ENCODE results near the gene VAV2.

VAV2 gene

DNA sequence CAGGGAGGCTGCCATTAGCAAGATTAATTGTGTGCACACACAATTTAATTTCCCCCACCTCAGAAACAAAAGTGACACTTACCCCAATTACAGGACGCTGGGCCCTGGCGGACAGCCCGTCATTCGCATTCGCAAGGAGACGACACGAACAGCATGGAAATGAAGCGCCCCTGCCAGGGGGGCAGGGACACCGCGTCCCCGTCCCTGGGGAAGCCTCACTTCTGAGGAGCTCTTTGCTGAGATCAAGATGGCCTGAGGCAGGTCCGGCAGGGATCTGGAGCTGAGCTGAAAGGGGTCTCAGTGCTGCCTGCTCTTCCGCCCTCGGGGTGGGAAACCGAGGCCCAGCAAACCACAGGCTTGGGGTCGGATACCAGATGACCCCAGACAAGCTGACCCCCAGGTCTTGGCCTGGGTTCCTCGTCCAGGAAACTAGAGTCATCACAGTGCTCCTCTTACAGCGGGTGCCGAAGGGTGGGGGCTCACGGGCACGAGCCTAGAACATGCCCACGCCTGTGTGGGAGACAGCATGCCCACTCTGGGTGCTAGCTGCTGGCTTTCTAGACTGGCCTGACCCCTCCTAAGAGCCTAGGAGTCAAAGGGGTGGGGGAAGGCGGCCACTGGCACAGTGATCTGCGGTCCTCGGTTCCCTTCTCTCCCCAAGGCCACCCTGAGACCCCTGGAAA lies 103.2 kb downstream of the VAV2 start:
- no peak for DNase-seq

DNA sequence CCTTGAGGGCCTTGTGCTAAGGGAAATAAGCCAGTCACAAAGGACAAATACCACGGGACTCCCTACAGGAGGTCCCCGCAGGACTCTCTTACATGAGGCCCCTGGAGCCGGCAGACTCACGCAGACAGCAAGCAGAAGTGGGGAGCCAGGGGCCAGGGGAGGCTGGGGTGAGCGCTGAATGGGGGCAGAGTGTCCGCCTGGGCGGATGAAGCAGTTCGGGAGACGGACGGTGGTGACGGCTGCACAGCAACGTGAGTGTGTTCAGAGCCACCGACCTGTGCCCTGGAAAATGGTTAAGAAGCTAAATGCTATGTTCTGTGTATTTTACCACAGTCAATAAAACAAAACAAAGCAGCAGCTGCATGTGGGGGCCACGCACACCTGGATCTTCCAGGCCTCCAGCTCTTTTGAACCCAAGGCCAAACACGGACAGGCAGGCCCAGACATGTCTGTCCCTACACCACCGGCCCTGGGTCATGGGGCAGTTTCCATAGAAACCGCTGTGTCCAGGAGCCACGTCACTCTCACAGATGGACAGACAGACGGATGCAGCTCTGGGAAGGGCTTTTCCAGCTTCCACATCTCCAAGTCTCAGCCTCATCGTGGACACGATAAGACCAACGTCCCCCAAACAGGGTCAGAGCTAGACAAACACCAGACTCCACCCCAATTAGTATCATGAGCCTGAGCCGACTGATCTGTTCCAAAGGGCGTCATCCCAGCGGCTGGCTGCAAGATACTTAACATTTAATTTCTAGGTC lies 103.9 kb downstream of the VAV2 start:
- no peak for DNase-seq

DNA sequence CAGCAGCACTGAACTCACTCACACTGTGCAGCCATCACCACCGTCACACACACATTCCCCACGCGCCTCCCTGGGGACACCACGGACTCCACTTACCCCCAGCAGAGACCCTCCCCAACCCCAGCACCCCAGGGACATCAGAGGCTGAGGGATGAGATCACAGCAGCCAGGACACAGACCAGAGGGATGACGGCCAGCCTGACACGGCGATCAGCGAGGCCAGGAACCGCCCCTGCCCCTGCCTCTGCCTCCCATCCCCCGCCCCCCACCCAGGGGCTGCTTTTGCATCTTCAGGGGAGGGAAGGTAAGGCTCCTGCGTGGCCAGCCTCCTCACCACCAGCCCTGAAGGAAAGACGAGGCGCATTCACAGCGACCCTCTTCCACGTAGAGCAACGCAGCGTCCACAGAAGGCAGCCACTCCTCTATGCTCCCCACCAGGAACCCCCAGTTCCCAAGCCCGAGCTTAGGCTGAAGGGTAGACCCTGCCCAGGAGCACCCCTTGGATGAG lies 104.5 kb downstream of the VAV2 start:
- DNase-seq: no peak

DNA sequence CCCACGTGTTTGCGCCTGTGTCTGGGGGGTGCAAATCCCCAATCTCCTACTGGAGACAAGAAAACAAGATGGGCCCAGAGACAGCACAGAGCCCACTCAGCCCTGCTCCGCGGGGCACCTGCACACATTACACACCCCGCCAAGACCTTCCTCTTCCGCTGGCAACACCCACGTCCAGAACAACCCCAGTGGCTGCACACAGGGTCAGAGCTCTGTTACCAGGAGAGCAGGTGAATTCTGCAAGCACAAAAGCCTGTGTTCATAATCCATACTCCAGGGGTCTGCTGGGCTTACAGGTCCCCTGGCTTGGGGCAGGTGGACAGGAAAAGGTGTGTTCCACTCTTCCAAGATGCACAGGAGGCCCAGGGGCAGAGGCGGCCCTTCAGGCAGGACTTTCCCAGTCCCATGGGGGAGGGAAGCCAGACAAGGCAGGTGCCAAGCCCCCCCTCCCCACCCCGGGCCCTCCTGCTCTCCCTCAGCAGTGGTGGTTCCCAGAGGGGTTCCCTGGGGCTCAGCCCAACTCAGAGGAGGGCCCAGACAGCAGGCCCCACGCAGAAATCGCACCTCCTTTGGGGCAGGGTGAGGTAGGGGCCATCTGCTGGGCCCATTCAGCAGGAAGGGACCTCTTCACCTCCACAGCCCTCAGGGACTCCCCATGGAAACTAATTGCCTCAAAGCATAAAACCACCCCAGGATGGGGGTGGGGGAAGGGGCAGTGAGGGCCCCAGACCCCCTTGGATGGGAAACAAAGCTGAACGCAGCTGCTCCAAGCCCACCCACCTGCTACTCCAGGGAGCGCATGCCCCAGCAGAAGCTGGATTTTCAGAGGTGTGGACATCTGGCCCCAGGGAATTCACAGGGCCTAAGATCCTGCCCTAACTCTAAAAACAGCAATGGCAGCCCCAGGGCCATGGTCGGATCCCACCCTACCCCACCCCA lies 105.3 kb downstream of the VAV2 start:
- no peak for DNase-seq

DNA sequence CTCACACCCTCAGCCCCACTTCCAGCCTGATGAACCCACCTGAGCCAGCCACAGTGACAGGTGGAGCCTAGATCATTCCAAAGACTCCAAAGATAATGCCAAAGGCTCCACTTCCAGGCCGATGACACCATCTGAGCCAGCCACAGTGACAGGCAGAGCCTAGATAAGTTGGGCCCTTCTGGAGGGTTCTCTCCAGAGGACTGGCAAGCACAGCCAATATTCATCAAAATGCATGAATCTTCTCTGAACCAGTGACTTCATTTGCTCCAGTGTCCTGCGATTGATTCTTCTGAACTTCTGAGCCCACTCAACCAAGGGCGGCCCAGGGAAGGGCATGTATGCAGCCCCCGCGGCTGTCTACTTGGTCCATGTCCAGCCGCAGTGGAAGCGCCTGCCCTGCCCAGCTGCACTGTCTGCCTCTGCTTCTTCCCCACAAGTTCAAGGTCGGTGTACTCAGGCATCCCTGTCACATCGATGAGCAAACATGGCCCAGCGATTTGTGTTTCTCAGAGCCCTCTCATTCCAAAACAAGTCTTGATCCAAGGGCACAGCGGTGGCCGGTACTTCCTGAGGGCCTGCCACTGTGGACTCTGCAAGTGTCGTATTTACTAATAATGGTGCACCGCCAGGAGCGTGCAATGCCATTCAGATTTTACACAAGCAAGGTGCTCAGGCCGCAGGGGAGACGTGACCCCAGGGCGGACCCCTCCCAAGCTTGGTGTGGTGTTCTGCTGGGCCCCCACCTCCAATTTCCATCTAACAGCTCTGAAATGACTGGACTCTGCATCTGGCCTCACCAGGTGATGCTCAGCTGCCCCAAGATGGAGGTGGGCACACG lies 107.0 kb downstream of the VAV2 start:
- no peak for DNase-seq

DNA sequence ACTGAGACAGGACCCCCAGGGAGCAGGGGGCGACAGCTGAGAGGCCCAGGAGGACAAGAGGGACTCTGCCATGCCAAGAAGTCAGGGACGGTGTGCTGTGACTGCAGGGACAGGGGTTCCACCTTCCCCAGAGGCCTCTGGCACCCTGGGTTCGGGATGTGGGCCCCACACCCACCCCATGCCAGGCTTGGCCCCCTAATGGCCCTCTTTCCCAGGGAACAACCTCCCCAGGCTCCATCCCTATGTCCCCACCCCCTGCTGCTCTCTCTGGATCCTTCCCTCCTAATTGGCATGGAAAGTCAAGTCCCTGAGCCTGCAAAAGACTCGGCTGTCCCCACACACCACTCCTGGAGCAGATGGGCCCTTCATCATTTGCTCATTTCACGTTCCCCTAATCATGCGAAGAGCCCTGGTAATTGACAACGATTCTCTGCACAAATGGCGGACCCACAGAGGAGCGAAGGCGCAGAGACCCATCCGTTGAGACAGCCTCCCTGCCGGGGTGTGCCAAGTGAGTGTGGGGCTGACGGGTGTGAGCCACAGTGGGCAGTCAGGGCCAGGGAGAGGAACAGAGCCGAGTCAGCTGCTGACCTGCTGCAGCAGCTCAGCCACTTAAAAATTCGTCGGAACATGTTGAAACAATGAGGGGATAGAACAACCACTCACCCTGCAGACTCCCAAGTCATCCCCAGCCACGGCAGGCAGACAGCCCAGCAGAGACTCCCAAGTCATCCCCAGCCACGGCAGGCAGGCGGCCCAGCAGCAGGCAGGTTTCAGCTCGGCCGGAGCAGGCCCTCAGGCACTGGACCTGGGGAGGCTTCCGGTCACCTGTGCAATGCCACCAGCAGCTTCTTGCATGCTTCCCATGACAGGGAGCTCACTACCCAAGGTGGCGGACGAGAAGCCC lies 109.0 kb downstream of the VAV2 start:
- DNase-seq: no peak

DNA sequence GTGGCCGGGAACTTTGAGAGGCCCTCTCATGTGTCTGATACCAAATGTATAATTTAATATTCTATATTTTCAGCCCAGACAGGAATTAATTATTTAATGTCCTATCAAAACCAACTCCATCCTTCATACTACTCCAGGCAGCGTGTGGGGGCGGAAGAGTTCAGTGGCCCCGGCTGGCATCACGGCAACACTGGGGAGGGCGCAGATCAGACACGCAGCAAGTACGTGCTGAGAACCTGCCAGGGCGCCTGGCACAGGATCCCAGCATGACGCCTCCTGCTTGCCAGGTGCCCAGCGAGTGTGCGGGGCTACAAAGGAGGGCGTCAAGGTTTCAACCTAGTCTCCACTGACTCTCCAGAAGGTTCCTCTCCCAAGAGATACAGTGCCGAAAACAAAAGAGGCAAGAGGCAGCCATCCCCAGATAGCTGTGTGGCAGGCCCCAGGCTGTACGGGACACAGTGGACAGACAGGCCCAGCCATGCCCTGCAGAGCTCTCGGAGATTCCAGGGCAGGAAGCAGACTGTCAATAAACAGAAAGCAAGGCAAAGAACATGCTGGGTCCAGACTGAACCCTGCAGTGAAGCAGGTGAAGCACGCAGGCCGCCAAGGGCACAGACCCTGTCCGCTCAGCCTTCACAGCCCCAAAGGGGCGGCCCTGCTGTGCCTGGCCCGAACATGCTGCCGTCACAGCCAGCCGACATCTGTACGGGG lies 110.3 kb downstream of the VAV2 start:
- no peak for DNase-seq

DNA sequence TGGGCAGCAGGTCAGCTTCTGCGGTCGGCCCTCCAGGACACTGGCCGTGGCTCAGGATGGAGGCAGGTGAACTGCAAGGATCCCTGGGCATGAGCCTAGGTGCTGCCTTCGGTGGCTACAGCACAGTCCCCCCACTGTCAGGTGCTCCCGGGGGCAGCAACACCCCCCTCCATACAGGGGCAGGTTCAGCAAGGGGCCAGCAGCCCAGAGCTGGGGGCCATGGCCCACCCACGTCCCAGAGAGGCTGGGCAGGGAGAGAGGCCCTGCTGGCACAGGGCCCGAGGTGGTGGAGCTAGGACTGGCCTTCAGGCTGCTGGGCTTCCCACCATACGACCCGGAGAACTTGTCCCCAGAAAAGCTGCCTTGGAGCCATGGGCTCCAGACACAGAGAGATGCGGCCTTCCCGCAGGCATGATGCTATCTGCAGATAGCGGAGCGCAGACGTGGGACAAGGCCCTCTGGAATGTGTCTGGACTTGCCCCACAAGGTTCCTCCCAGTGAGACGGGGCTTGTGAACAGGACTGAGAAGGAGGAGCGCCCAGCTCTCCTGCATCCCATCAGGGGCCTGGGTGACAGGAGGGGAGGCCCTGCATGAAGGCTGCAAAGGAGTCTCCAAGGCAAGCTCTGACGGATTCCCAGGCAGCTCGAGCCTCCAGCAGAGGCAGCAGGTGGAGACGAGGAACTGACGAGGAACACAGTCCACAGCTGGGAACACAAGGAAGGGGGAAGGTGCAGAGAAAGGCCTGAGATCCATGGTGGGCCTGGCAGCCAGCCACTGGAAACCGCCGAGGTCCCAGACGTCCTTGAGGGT lies 111.1 kb downstream of the VAV2 start:
- DNase-seq: no peak

DNA sequence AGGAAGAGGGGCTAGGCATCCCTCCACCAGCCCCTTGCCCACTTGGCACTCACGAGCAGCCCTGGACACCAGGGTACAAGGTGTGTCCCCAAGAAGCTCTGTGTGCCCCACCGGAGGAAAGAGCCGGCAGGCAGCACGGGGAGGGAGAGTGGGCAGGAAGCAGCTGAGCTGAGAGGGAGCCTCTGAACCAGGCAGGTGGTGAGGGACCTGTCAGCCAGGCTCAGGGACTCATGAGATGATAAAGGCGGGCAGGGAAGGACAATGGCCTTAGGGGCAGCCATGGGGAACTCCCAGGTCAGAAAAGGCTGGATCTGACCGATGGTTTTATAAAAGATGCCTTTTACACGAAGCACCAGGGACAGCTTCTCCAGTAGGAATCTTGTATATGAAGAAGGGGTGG lies 112.0 kb downstream of the VAV2 start:
- no peak for DNase-seq

DNA sequence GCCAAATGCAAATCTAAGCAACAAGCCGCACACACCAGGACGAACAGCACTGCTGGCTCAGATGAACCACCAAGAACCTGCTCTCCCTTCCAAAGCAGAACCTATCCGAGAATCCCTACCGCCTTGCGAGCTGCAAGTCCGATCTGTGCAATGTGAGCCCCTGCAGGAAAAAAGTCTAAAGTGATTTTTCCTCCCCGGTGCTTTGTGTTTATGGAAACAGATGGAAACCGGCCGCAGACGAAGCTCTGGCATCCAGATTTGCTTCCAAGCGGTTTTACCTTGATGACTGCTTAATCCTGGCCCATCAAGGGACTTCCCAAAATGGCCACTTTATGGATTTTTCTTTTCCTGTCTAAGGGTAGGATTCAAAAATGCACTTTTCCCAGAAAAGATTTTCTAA lies 112.5 kb downstream of the VAV2 start:
- DNase-seq: no peak

DNA sequence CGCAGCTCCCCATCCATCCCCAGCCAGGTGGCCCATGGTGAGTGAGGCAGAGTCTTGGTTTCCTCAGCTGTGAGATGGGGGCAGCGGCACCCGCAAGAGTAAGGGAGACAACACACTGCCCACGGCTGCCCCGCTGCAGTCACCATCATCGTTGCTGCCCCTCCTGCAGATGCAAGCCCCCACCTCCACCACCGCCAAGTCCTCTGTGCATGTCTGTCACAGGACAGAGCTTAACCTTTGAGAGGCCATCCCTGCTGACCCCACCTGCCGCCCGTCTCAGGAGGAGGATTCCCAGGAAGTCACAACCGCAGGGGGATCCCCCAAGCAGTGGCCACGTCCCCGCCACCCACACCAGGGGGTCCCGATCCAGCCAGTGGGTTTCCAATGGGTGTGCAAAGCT lies 113.7 kb downstream of the VAV2 start:
- no peak for DNase-seq

DNA sequence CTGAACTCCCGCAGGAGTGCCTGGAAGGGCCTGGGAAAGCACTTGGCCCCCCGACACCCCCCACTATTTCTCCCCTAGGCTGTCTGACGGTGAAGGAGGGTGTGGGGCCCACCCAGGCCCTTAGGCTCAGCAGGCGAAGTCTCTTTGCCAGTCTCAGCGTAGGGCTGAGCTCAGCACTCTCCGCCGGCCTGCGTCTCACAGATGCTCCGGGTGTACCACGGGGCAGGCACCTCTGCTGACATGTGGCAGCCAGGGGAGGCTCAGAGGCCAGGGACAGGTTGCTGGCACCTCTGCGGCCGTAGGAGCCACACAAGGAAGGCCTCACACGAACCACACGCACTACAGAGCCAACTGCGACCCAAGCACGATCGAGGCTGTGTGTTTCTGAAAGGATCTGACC lies 114.2 kb downstream of the VAV2 start:
- no peak for DNase-seq

DNA sequence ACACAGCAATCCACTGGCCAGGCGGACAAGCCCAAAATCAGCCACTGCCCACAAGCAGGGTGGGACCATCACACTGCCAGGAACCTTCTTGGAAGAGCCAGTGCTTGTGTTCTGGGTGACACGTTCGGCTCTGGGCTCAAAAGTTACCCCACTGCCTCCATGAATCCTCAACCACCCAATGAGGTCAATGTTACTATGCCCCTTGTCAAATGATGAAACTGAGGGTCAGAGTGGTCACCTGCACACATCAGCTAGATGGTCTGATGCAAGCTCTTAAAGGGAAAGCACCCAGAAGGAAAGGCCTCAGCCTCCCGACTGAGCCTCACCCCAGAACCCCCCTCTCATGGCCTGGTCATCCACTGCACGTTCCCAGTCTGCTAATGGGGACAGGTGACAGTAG lies 114.8 kb downstream of the VAV2 start:
- DNase-seq: no peak

DNA sequence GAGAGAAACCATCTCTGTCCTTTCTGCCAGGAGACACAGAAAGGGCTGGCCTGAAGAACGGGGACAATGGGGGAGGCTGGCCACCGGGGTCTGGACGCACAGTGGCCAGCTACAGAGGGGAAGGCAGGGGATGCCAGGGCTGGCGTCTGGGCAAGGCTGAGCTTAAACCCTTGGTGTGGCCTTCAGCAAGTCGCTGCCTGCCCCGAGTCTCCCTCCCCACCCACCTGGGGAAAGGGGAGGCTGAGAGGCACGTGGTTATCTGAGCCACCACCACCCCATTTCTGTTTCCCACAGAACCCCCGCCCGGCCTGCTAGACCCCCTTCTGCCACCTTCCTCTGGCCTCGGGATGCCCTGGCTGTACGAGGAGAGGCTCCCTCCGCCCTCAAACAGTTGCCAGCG lies 115.3 kb downstream of the VAV2 start:
- DNase-seq: no peak

DNA sequence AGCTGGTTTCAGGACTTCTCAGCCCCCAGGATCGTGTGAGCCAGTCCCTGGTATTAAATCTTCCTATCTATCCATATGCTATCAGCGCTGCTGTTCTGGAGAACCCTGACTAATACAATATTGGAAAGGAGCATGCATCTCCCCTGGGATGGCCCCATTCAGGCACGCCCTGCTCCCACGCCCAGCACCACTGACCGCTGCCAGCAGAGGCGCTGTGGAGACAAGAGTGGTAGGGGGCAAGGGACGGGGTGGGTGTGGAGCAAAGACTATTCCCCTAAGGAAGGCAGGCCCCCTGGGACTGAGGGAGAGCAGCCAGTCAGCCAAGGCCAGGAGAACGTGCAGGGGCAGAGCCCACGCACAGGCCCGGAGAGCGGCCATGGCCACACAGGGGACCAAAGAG lies 116.0 kb downstream of the VAV2 start:
- DNase-seq: no peak

DNA sequence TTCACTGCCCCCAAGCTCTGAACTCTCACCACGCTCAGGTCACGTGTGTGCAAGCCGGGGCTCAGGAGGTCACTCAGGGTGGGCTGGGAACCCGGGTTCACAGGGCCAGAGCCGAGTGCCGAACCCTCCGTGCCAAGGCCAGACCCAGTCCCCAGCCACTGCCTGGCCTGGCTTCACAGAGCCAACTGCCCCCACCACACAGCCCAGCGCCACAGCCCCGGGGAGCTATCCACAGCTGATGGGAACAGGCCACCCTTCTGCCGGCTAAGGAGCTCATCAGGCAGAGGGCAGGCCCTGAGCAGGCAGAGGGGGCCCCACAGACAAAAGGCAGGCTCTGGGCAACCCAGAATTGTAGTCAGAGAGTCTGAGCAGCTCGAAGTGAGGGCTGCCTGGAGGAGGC lies 117.0 kb downstream of the VAV2 start:
- no peak for DNase-seq

DNA sequence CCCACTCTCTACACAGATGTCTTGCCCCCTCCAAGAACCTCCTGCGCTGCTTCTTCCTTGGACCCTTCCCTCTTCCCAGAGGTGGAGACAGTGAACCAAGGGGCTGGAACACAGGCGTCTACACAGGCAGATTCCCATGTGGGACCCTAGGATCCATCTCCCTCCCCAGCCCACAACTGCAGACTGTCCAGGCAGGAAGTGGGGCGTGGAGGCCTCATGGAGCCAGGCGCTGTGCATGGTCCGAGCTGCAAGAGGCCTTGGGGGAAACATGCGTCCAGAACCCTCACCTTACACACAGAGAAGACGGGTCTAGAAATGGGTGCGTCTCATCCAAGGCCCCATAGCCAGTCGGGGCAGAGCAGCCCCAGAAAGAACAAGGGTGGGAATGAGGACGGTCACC lies 117.5 kb downstream of the VAV2 start:
- DNase-seq: no peak

DNA sequence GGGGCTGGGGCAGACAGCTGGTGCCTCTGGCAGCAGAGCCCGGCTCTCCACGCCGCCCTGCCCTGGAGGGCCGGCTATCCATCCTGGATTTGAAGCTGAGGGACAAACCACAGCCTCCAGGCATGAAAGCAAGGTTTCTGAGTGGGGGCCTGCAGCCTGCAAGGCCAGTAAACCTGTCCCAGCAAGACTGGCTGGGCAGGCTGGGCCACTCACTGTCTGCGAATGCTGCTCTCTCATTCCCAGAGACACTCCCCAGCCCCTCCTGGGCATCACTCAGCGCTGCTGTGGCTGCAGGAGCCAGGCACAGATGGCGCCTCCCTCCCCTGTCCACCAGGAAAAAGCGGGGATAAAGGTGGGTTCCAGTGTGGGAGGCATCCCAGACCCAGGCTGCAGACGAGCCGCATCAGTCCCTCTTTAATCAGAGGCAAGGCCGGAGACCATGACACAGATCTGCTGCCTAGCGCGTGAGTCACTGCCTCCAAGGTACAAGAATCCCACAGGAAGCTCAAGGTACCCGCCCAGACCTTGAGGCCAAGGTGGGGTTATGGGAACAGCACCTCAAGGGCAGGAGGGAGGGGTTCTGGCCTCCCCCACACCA lies 118.0 kb downstream of the VAV2 start:
- DNase-seq: no peak

DNA sequence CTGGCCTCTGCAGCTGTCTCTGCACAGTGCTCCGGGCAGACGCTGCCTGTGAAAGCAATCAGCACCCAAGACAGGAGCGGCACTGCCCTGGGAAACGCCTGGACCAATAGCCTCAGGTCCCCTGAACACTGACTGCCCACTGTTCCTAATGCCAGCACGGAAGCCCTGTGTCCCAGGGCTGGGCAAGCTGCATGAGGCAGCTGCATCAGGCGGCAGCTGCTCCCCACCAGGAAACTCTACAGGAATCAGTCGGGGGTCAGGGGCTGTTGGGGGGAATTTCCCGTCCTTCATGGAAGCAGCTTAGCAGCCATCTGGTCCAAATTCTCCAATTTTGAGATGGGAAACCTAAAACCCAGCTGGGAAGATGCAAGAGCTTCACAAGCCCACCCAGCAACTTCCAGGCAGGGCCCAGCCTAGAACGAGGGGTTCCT lies 118.6 kb downstream of the VAV2 start:
- DNase-seq: peak; percentile 83

Data from right hindlimb (tissue), 1 donor.